ENCODE data around the gene PSRC1. TPM values are rescaled to one million over a fixed set of nuclear protein-coding genes. Genes with fewer than 3 reads are reported as not detected.
A peak's percentile ranks its signal among the peaks of the same experiment; 100 is the strongest.

The PSRC1 gene
- total and polyA plus RNA-seq, 2 donors from 2014 or later: 3.5 to 4.2 TPM

- Histone ChIP-seq H3K9ac (ENCODE audit: low read length in 3 of 3) (no peak overlapping the region), H3K36me3 (ENCODE audit: control insufficient read depth in 2 of 3, insufficient read depth in 3 of 3, low read length in 3 of 3) (no peaks in the 10 kb centered on the region), H3K27me3 (ENCODE audit: control insufficient read depth, insufficient read depth, low read length) (no peaks in the 10 kb centered on the region), H3K4me3 (ENCODE audit: low read length in 3 of 3) (no peak overlapping the region), H3K9me3 (ENCODE audit: control insufficient read depth in 2 of 3, insufficient read depth in 1 of 3, low read length in 3 of 3) (no peaks in the 10 kb centered on the region), H3K27ac (ENCODE audit: low read depth in 2 of 2, low read length in 2 of 2) (no peak overlapping the region), H3K4me1 (ENCODE audit: control insufficient read depth in 2 of 3, insufficient read depth in 2 of 3, low read depth in 1 of 3, low read length in 3 of 3) (peaks cover 0 to 12% (median 0%) of the 10 kb centered on the region in 3 donors)
- TF ChIP-seq CTCF (IDR thresholded peaks at IDR 0.05; ENCODE audit: borderline replicate concordance, extremely low read depth, insufficient read depth): no peak
- FAIRE-seq (no peak), DNase-seq (peak in 1 of 5 donors; percentile 59)
- intact Hi-C loops (cut with DNase I): no loop called here
Measured at GRCh38 chr1:109246141-109246551, 36.8 kb downstream of the PSRC1 start.

- Histone ChIP-seq H3K27ac (ENCODE audit: low read depth in 2 of 2, low read length in 2 of 2) (no peak overlapping the region), H3K27me3 (ENCODE audit: control insufficient read depth, insufficient read depth, low read length) (no peaks in the 10 kb centered on the region), H3K9ac (ENCODE audit: low read length in 3 of 3) (no peak overlapping the region), H3K9me3 (ENCODE audit: control insufficient read depth in 2 of 3, insufficient read depth in 1 of 3, low read length in 3 of 3) (no peaks in the 10 kb centered on the region), H3K4me1 (ENCODE audit: control insufficient read depth in 2 of 3, insufficient read depth in 2 of 3, low read depth in 1 of 3, low read length in 3 of 3) (peaks cover 0 to 8% (median 0%) of the 10 kb centered on the region in 3 donors), H3K36me3 (ENCODE audit: control insufficient read depth in 2 of 3, insufficient read depth in 3 of 3, low read length in 3 of 3) (peaks cover 0 to under 1% (median 0%) of the 10 kb centered on the region in 3 donors), H3K4me3 (ENCODE audit: low read length in 3 of 3) (no peak overlapping the region)
- no peak for TF ChIP-seq CTCF (IDR thresholded peaks at IDR 0.05; ENCODE audit: borderline replicate concordance, extremely low read depth, insufficient read depth)
- DNase-seq (no peak), FAIRE-seq (no peak)
- intact Hi-C loops (cut with DNase I): no loop called here
Measured at GRCh38 chr1:109243860-109244552, 38.9 kb downstream of the PSRC1 start.

GRCh38 chr1:109243221-109243620 lies 39.7 kb downstream of the PSRC1 start:
- H3K9me3 ChIP-seq (ENCODE audit: control insufficient read depth in 2 of 3, insufficient read depth in 1 of 3, low read length in 3 of 3): no peaks in the 10 kb centered on the region
- FAIRE-seq (no peak), DNase-seq (no peak)
- H3K4me1 ChIP-seq (ENCODE audit: control insufficient read depth in 2 of 3, insufficient read depth in 2 of 3, low read depth in 1 of 3, low read length in 3 of 3): peaks cover 0 to 8% (median 0%) of the 10 kb centered on the region in 3 donors
- H3K27me3 ChIP-seq (ENCODE audit: control insufficient read depth, insufficient read depth, low read length): no peaks in the 10 kb centered on the region
- peaks cover 0 to 6% (median 4%) of the 10 kb centered on the region in 3 donors for H3K36me3 ChIP-seq (ENCODE audit: control insufficient read depth in 2 of 3, insufficient read depth in 3 of 3, low read length in 3 of 3)
- intact Hi-C loops (cut with DNase I): no loop called here
- no peak for TF ChIP-seq CTCF (IDR thresholded peaks at IDR 0.05; ENCODE audit: borderline replicate concordance, extremely low read depth, insufficient read depth)
- no peak overlapping the region for H3K9ac ChIP-seq (ENCODE audit: low read length in 3 of 3)
- no peak overlapping the region for H3K27ac ChIP-seq (ENCODE audit: low read depth in 2 of 2, low read length in 2 of 2)
- H3K4me3 ChIP-seq (ENCODE audit: low read length in 3 of 3): no peak overlapping the region
